Fibroblast of villous mesenchyme (primary cell): ENCODE measurements around the gene SART1. TPM values are rescaled to one million over a fixed set of nuclear protein-coding genes. Genes with fewer than 3 reads are reported as not detected.

Experiments used
- DNase-seq: peaks from one replicate; pipeline ENCODE4 v3.0.0-alpha.2; 2010; ENCODE audit warnings: low read depth
- H3K4me3 ChIP-seq: 2 replicates; pipeline ENCODE4 v1.5.1; 2011; ENCODE audit warnings: low read depth, mild to moderate bottlenecking, low read length
- total RNA-seq: library from RNA; depleted of rRNA; stranded (reverse); fragments of >200 nt; gene quantifications from 2 replicates; pipeline ENCODE4 v1.2.3, GENCODE V29; 2012
- TF ChIP-seq, protein P1 (sequence below): IDR thresholded peaks from 2 replicates; pipeline ENCODE4 v1.5.1; 2012; ENCODE audit warnings: low read depth, mild to moderate bottlenecking, low read length; ENCODE audit not compliant: insufficient read depth

Gene SART1
- total RNA-seq, 1 donor = 25.5 TPM

DNA sequence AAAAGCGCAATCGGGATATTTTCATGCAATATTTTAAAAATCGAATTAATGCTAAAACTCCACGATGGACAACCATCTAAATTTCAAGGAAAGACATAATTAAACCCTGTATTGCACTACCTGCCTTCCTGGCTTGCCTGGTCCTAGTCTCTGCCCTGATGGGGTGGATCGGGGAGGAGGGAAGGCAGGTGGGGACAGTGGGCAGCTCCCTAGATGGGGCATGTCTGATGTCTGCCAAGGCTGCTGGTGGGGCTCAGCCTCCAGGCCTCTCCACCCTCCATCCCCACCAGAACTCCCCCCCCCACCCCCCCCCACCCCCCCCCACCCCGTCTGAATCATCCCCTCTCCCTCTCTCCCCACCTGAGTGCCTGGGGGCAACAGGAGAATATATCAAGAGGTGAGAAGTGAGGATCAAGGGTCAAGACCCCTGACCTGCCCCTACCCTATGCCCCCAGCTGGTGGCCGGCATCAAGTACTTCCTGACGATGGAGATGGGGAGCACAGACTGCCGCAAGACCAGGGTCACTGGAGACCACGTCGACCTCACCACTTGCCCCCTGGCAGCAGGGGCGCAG lies 50.9 kb downstream of the SART1 start:
- TF ChIP-seq, protein P1, sequence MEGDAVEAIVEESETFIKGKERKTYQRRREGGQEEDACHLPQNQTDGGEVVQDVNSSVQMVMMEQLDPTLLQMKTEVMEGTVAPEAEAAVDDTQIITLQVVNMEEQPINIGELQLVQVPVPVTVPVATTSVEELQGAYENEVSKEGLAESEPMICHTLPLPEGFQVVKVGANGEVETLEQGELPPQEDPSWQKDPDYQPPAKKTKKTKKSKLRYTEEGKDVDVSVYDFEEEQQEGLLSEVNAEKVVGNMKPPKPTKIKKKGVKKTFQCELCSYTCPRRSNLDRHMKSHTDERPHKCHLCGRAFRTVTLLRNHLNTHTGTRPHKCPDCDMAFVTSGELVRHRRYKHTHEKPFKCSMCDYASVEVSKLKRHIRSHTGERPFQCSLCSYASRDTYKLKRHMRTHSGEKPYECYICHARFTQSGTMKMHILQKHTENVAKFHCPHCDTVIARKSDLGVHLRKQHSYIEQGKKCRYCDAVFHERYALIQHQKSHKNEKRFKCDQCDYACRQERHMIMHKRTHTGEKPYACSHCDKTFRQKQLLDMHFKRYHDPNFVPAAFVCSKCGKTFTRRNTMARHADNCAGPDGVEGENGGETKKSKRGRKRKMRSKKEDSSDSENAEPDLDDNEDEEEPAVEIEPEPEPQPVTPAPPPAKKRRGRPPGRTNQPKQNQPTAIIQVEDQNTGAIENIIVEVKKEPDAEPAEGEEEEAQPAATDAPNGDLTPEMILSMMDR = no peak
- no peak overlapping the region for H3K4me3 ChIP-seq
- DNase-seq = no peak

GRCh38 chr11:66012946-66013761 lies 51.6 kb downstream of the SART1 start:
- TF ChIP-seq, protein P1 = no peak
- DNase-seq = no peak
- no peak overlapping the region for H3K4me3 ChIP-seq

- TF ChIP-seq, protein P1 = no peak
- DNase-seq = no peak
- no peak overlapping the region for H3K4me3 ChIP-seq
Measured at GRCh38 chr11:66013762-66014100, 52.2 kb downstream of the SART1 start.

GRCh38 chr11:66014804-66015453 lies 53.4 kb downstream of the SART1 start:
- H3K4me3 ChIP-seq = no peak overlapping the region
- TF ChIP-seq, protein P1 = no peak
- no peak for DNase-seq

DNA sequence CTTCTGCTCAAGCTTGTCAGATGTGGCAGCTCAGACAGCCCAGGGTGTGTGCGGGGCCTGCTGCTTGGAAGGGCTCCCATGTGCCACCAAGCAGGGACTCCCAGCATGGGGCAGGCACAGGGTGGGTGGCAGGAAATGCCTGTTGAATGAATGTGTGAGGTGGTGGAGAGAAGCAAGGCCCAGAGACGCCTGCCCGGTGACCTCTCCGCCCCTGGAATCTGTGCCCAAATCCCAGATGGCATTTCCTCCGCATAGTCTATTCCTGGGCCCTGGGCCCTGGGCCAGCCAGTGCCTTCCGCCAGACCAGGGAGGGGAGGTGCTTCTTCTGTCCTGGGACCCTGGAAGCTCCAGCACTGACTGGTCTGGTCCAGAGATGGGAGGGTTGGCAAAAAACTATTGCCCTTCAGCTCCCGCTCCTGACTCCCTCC lies 53.9 kb downstream of the SART1 start:
- DNase-seq = peak; percentile 12
- H3K4me3 ChIP-seq = no peak overlapping the region
- TF ChIP-seq, protein P1 = no peak

- H3K4me3 ChIP-seq = no peak overlapping the region
- TF ChIP-seq, protein P1 = no peak
- DNase-seq = no peak
Measured at GRCh38 chr11:66015936-66016792, 54.6 kb downstream of the SART1 start.
